Neural crest cell (in vitro differentiated cells): Measurements from ENCODE around the gene SORCS1. TPM values are rescaled to one million over a fixed set of nuclear protein-coding genes. Genes with fewer than 3 reads are reported as not detected.
A peak's percentile ranks its signal among the peaks of the same experiment; 100 is the strongest.

Experiments used
- DNase-seq: peaks from one replicate; pipeline ENCODE4 v3.0.0; 2021; ENCODE audit warnings: low read depth, mixed read lengths, low spot score
- H3K27ac Mint-ChIP-seq: one replicate; pipeline ENCODE4 v1.8.0; 2021; ENCODE audit warnings: mild to moderate bottlenecking, mixed read lengths; ENCODE audit not compliant: unreplicated experiment
- H3K27me3 Mint-ChIP-seq: 2 replicates; pipeline ENCODE4 v1.8.0; 2021; ENCODE audit warnings: low read depth, mild to moderate bottlenecking, mixed read lengths
- H3K36me3 Mint-ChIP-seq: 2 replicates; pipeline ENCODE4 v1.8.0; 2021; ENCODE audit warnings: low read depth, mild to moderate bottlenecking, mixed read lengths
- H3K4me1 Mint-ChIP-seq: 2 replicates; pipeline ENCODE4 v1.8.0; 2021; ENCODE audit warnings: mixed read lengths
- H3K4me3 Mint-ChIP-seq: one replicate; pipeline ENCODE4 v1.8.0; 2021; ENCODE audit warnings: mild to moderate bottlenecking, mixed read lengths
- H3K9me3 Mint-ChIP-seq: 2 replicates; pipeline ENCODE4 v1.8.0; 2021; ENCODE audit warnings: mixed read lengths
- CTCF ChIP-seq: fragments of 200-600 bp; sonication (generic); conservative IDR thresholded peaks from 2 replicates; pipeline ENCODE4 v1.5.0; 2021; ENCODE audit warnings: antibody characterized with exemption, mild to moderate bottlenecking
- total RNA-seq: library from RNA; stranded (reverse); gene quantifications from 2 replicates; pipeline ENCODE4 v1.2.1, GENCODE V29; 2021

Gene SORCS1
- total RNA-seq, 1 donor from 2014 or later: 8.2 TPM

- H3K9me3 Mint-ChIP-seq: no peaks in the 10 kb centered on the region
- H3K27me3 Mint-ChIP-seq: peaks cover 18% of the 10 kb centered on the region
- no peak overlapping the region for H3K27ac Mint-ChIP-seq
- H3K4me3 Mint-ChIP-seq: no peak overlapping the region
- DNase-seq: no peak
- peaks cover 2% of the 10 kb centered on the region for H3K36me3 Mint-ChIP-seq
- no peak for TF ChIP-seq CTCF
- H3K4me1 Mint-ChIP-seq: peaks cover 17% of the 10 kb centered on the region
These were observed 4.6 kb downstream of the SORCS1 start for GRCh38 chr10:107159871-107160270.

DNA sequence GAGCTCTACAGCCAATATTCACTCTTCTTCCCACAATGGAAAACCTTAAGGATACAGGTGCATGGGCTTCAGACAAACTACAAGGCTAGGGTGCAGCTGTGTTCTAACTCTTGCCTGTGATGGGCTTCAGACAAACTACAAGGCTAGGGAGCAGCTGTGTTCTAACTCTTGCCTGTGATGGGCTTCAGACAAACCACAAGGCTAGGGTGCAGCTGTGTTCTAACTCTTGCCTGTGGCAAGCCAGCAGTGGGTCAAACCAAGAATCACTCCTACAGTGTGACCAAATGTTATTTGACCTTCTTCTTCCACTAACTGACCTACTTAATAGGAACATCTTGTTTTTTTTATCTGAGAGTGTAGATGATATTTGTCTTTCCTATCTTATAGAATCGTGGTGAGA, 7.4 kb downstream of the SORCS1 start:
- no peak for TF ChIP-seq CTCF
- Mint-ChIP-seq H3K4me1 (peaks cover under 1% of the 10 kb centered on the region), H3K27me3 (no peaks in the 10 kb centered on the region), H3K36me3 (peaks cover 12% of the 10 kb centered on the region), H3K27ac (no peak overlapping the region), H3K9me3 (peaks cover 8% of the 10 kb centered on the region), H3K4me3 (no peak overlapping the region)
- DNase-seq: no peak

DNA sequence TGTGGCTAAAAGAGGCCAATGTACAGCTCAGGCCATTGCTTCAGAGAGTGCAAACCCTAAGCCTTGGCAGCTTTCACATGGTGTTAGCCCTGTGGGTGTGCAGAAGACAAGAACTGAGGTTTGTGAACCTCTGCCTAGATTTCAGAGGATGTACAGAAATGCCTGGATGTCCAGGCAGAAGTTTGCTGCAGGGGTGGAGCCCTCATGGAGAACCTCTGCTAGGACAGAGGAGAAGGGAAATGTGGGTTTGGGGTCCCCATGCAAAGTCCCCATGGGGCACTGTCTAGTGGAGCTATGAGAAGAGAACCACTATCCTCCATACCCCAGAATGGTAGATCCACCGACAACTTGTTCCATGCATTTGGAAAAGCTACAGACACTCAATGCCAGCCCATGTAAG, 12.4 kb downstream of the SORCS1 start:
- Mint-ChIP-seq H3K4me1 (no peaks in the 10 kb centered on the region), H3K27ac (no peak overlapping the region), H3K27me3 (no peaks in the 10 kb centered on the region), H3K36me3 (peaks cover 31% of the 10 kb centered on the region), H3K9me3 (peaks cover 26% of the 10 kb centered on the region), H3K4me3 (no peak overlapping the region)
- no peak for TF ChIP-seq CTCF
- no peak for DNase-seq

DNA sequence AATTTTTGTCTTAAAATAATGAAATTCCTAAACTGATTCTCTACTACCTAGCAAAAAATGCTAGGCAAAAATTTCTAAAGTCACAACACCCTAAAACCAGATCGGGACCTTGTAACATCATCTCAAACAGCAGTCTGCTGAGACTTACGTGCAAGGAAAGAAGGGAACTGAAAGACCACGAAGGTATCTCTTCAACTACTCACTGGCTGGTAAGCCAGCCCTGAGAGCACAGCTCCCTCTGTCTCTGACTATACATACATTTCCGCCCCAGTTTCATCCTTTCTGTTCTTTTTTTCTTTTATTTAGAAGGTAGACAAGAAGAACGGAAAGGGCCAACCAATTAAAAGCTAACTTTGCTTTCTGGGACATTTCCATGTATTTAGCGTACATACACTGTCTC, 15.6 kb downstream of the SORCS1 start:
- Mint-ChIP-seq H3K27ac (no peak overlapping the region), H3K9me3 (peaks cover 28% of the 10 kb centered on the region), H3K4me3 (no peak overlapping the region), H3K36me3 (peaks cover 26% of the 10 kb centered on the region), H3K4me1 (no peaks in the 10 kb centered on the region), H3K27me3 (no peaks in the 10 kb centered on the region)
- DNase-seq: no peak
- TF ChIP-seq CTCF: no peak

GRCh38 chr10:107144490-107144889, 20.0 kb downstream of the SORCS1 start:
- peak; percentile 21 for TF ChIP-seq CTCF
- no peak overlapping the region for H3K27ac Mint-ChIP-seq
- peak; percentile 3 for DNase-seq
- no peaks in the 10 kb centered on the region for H3K27me3 Mint-ChIP-seq
- no peak overlapping the region for H3K4me3 Mint-ChIP-seq
- peaks cover 2% of the 10 kb centered on the region for H3K36me3 Mint-ChIP-seq
- H3K4me1 Mint-ChIP-seq: peaks cover 8% of the 10 kb centered on the region
- H3K9me3 Mint-ChIP-seq: peaks cover 5% of the 10 kb centered on the region
